ENCODE results near the gene PLA2G4C.

PLA2G4C gene

DNA sequence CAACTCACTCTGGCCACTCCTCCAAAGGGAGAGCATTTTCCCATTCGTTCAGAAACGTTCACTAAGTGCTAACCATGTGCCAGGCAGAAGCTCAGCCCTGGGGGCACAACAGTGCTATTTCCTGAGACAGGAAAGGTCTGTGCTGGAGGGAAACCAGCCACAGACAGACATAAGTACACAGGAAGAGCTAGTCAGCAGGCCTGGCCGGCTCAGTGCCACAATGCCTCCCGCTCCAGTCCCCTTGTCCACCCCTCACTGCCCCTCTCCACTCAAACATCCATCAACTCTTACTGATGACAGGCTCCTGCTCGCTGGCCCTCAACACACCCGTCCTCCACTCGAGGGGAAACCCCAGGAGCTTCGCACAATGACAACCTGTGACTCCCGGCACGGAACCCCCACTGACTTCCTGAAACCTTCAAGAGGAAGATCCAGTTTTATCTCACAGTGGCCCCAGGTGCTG lies 11.3 kb upstream of the PLA2G4C start:
- TF ChIP-seq, protein P1, sequence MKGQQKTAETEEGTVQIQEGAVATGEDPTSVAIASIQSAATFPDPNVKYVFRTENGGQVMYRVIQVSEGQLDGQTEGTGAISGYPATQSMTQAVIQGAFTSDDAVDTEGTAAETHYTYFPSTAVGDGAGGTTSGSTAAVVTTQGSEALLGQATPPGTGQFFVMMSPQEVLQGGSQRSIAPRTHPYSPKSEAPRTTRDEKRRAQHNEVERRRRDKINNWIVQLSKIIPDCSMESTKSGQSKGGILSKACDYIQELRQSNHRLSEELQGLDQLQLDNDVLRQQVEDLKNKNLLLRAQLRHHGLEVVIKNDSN (IDR thresholded peaks at IDR 0.05) = no peak
- TF ChIP-seq TCF12 (IDR thresholded peaks at IDR 0.05; ENCODE audit: low read depth) (no peak), TEAD4 (IDR thresholded peaks at IDR 0.05) (no peak), TAF1 (IDR thresholded peaks at IDR 0.05; ENCODE audit: low read depth) (no peak), FOXM1 (IDR thresholded peaks at IDR 0.05; ENCODE audit: borderline replicate concordance, low read depth) (no peak), ZBTB7A (IDR thresholded peaks at IDR 0.05; ENCODE audit: low read depth) (no peak), NFIC (IDR thresholded peaks at IDR 0.05) (no peak), YY1 (IDR thresholded peaks at IDR 0.05; ENCODE audit: low read depth) (no peak)
- TF ChIP-seq, protein P2, sequence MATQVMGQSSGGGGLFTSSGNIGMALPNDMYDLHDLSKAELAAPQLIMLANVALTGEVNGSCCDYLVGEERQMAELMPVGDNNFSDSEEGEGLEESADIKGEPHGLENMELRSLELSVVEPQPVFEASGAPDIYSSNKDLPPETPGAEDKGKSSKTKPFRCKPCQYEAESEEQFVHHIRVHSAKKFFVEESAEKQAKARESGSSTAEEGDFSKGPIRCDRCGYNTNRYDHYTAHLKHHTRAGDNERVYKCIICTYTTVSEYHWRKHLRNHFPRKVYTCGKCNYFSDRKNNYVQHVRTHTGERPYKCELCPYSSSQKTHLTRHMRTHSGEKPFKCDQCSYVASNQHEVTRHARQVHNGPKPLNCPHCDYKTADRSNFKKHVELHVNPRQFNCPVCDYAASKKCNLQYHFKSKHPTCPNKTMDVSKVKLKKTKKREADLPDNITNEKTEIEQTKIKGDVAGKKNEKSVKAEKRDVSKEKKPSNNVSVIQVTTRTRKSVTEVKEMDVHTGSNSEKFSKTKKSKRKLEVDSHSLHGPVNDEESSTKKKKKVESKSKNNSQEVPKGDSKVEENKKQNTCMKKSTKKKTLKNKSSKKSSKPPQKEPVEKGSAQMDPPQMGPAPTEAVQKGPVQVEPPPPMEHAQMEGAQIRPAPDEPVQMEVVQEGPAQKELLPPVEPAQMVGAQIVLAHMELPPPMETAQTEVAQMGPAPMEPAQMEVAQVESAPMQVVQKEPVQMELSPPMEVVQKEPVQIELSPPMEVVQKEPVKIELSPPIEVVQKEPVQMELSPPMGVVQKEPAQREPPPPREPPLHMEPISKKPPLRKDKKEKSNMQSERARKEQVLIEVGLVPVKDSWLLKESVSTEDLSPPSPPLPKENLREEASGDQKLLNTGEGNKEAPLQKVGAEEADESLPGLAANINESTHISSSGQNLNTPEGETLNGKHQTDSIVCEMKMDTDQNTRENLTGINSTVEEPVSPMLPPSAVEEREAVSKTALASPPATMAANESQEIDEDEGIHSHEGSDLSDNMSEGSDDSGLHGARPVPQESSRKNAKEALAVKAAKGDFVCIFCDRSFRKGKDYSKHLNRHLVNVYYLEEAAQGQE (IDR thresholded peaks at IDR 0.05; ENCODE audit: low read depth) = no peak

DNA sequence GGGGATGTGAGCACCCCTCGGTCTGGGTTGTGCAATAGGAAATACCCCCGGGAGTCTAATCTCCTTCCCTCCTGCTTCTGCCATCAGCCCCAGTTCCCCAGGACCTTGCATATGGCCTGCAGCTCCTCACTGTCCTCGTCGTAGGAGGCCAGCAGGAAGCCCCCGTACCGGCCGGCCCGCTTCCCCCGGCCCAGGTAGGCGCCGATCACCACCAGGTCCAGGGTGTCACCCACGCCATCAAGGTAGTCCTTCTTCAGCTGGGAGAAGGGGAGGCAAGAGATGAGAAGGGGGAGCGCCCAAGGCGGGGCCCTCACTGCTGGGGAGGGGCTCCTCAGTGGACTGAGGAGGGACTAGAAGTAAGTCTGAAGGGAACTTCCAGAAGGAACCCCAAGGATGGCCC lies 10.4 kb upstream of the PLA2G4C start:
- TF ChIP-seq, protein P1 (IDR thresholded peaks at IDR 0.05) = no peak
- TF ChIP-seq, protein P2 (IDR thresholded peaks at IDR 0.05; ENCODE audit: low read depth) = no peak
- no peak for TF ChIP-seq RAD21 (IDR thresholded peaks at IDR 0.05; ENCODE audit: low read depth)
- no peak for TF ChIP-seq CEBPB (IDR thresholded peaks at IDR 0.05)
- TF ChIP-seq NFIC (IDR thresholded peaks at IDR 0.05) = no peak
- no peak for TF ChIP-seq CREB1 (IDR thresholded peaks at IDR 0.05; ENCODE audit: low read depth)

DNA sequence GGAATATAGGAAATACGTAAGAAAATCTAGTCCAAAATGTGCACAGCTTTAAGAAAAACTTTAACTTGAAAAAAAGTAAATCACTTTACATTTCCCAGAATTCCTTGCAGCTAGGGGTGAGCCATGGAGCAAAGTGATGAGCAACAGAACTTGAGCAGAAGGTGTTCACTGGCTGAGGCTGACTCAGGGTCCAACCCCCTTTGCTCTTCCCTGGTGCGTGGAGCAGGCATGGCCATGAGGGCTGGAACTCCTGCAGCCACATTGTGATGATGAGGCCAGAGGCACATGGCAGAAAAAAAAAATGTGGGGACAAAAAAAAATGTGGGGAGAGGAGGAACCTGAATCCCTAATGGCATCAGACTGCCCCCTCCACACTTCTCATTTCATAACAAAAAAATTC lies 9.9 kb upstream of the PLA2G4C start:
- TF ChIP-seq FOXM1 (IDR thresholded peaks at IDR 0.05; ENCODE audit: borderline replicate concordance, low read depth) (no peak), YY1 (IDR thresholded peaks at IDR 0.05; ENCODE audit: low read depth) (no peak), TCF12 (IDR thresholded peaks at IDR 0.05; ENCODE audit: low read depth) (no peak), EP300 (IDR thresholded peaks at IDR 0.05; ENCODE audit: borderline replicate concordance) (no peak), TEAD4 (IDR thresholded peaks at IDR 0.05) (no peak), RAD21 (IDR thresholded peaks at IDR 0.05; ENCODE audit: low read depth) (no peak), TAF1 (IDR thresholded peaks at IDR 0.05; ENCODE audit: low read depth) (no peak), CREB1 (IDR thresholded peaks at IDR 0.05; ENCODE audit: low read depth) (no peak), EGR1 (IDR thresholded peaks at IDR 0.05) (no peak)
- TF ChIP-seq, protein P1 (IDR thresholded peaks at IDR 0.05) = no peak

DNA sequence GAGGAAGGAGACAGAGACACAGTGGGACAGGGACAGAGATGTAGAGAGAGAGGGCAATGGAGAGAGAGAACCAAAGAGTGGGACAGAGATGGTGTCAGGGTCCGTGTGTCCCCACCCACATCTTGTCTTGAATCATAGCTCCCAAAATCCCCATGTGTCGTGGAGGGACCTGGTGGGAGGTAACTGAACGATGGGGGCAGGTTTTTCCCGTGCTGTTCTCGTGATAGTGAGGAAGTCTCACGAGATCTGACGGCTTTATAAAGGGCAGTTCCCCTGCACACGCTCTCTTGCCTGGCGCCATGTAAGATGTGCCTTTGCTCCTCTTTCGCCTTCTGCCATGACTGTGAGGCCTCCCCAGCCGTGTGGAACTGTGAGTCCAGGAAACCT lies 7.5 kb upstream of the PLA2G4C start:
- no peak for TF ChIP-seq EP300 (IDR thresholded peaks at IDR 0.05; ENCODE audit: borderline replicate concordance)
- TF ChIP-seq TEAD4 (IDR thresholded peaks at IDR 0.05) = no peak
- no peak for TF ChIP-seq TCF12 (IDR thresholded peaks at IDR 0.05; ENCODE audit: low read depth)
- TF ChIP-seq NFIC (IDR thresholded peaks at IDR 0.05) = no peak

DNA sequence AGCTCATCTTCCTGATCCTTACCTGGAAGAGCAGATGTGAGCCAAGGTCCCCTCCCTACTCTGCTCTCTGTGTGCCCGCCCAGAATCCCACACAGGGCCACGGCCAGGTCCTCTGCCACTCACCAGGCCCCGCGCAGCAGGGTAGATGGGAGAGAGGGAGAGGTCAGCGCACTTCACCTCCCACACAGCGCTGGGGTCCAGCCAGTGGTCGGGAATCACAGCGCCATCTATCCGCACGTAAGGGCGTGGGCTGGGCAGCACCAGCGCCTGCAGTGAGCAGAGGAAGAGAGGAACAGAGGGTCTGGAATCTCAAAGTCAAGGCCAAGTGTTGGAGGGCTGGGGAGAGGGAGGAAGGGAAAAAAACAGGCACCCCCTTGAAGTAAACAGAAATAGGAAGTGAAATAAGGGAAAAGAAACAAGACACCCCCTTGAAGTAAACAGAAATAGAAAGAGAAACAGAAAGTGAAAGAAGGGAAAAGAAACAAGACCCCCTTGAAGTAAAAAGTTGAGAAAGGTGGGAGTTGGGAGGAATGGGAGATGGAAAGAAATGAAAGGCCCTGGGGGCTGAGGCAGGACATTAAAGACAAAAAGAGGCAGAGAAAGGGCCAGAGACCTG lies 7.0 kb upstream of the PLA2G4C start:
- TF ChIP-seq FOXM1 (IDR thresholded peaks at IDR 0.05; ENCODE audit: borderline replicate concordance, low read depth) = no peak

DNA sequence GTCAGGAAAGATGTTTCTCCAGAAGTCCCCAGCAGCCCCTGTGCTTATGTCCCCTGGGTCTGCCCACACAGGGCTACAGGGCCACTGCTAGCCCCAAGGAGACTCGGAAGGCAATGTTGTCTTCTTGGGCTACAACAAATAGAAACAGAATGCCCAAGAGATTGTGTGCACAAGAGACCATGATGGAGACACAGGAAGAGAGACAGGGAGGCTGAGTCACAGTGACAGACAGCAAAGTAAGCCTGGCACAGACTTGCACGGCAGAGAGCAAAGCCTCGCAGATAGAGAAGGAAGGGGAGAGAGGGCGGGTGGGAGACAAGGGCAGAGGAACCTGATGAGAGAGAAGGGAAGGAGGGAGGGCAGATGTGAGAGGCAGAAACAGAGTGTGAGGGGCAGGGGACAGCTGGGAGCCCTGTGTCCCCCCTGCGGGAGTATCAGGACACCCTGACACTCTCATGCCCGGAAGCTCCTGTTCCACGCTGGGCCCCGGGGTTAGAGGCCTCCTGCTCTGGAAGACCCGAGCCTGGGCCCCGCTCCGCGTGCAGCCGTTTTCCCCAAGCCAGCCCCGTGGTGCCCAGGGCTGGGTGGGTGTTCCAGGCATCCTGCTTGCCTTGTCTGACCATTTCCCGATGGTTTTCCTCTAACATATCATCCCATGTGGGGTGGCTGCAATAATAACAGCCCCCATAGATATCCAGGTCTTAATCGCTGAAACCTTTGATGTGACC lies 2.7 kb upstream of the PLA2G4C start:
- TF ChIP-seq EP300 (IDR thresholded peaks at IDR 0.05; ENCODE audit: borderline replicate concordance) (no peak), EGR1 (IDR thresholded peaks at IDR 0.05) (no peak), RAD21 (IDR thresholded peaks at IDR 0.05; ENCODE audit: low read depth) (no peak), TEAD4 (IDR thresholded peaks at IDR 0.05) (no peak), FOXM1 (IDR thresholded peaks at IDR 0.05; ENCODE audit: borderline replicate concordance, low read depth) (no peak), NFIC (IDR thresholded peaks at IDR 0.05) (no peak)
- TF ChIP-seq, protein P1 (IDR thresholded peaks at IDR 0.05) = no peak
- TF ChIP-seq, protein P2 (IDR thresholded peaks at IDR 0.05; ENCODE audit: low read depth) = no peak
